ENCODE measurements around the gene FBXL14.
"Not testable (repeated sequence)": the region's sequence is repeated elsewhere in the genome, so short reads cannot be mapped to it uniquely, and the experiment has no call there.

The FBXL14 gene

GRCh38 chr12:1604464-1604863, 10.1 kb upstream of the FBXL14 start:
- no peak for DNase-seq (ENCODE audit: low read depth)
- no peak overlapping the region for H3K4me3 ChIP-seq (replicated peaks; ENCODE audit: low read depth, low read length)

GRCh38 chr12:1603269-1603993, 9.1 kb upstream of the FBXL14 start:
- DNase-seq (ENCODE audit: low read depth), result no peak
- no peak for TF ChIP-seq CTCF (IDR thresholded peaks at IDR 0.05; ENCODE audit: low read length, missing control alignments)
- H3K4me3 ChIP-seq (replicated peaks; ENCODE audit: low read depth, low read length), result no peak overlapping the region

More at GRCh38 chr12:1604464-1604863, 10.1 kb upstream of the FBXL14 start:
- no peak for TF ChIP-seq CTCF (IDR thresholded peaks at IDR 0.05; ENCODE audit: low read length, missing control alignments)

GRCh38 chr12:1602706-1603105, 8.3 kb upstream of the FBXL14 start:
- not testable (repeated sequence) for DNase-seq (ENCODE audit: low read depth); H3K4me3 ChIP-seq (replicated peaks; ENCODE audit: low read depth, low read length)

GRCh38 chr12:1598757-1599156, 4.4 kb upstream of the FBXL14 start:
- no peak for TF ChIP-seq CTCF (IDR thresholded peaks at IDR 0.05; ENCODE audit: low read length, missing control alignments)
- H3K4me3 ChIP-seq (replicated peaks; ENCODE audit: low read depth, low read length), result no peak overlapping the region
- no peak for DNase-seq (ENCODE audit: low read depth)

GRCh38 chr12:1595690-1596347, 1.4 kb upstream of the FBXL14 start:
- no peak for DNase-seq (ENCODE audit: low read depth)
- no peak overlapping the region for H3K4me3 ChIP-seq (replicated peaks; ENCODE audit: low read depth, low read length)

GRCh38 chr12:1595026-1595561, 713 bp upstream of the FBXL14 start:
- H3K4me3 ChIP-seq (replicated peaks; ENCODE audit: low read depth, low read length), result peak overlapping the region; percentile 76
- DNase-seq (ENCODE audit: low read depth), result no peak
- TF ChIP-seq CTCF (IDR thresholded peaks at IDR 0.05; ENCODE audit: low read length, missing control alignments), result no peak

More at GRCh38 chr12:1595690-1596347, 1.4 kb upstream of the FBXL14 start:
- no peak for TF ChIP-seq CTCF (IDR thresholded peaks at IDR 0.05; ENCODE audit: low read length, missing control alignments)

- DNase-seq (ENCODE audit: low read depth), result no peak
- peak overlapping the region; percentile 76 for H3K4me3 ChIP-seq (replicated peaks; ENCODE audit: low read depth, low read length)
- no peak for TF ChIP-seq CTCF (IDR thresholded peaks at IDR 0.05; ENCODE audit: low read length, missing control alignments)
Observed at GRCh38 chr12:1594006-1594260, 448 bp downstream of the FBXL14 start.

Data from fibroblast of pulmonary artery (primary cell).